Esophagus muscularis mucosa (tissue), 4 donors: ENCODE measurements around the gene CLN3. TPM values are rescaled to one million over a fixed set of nuclear protein-coding genes. Genes with fewer than 3 reads are reported as not detected.
A peak's percentile ranks its signal among the peaks of the same experiment; 100 is the strongest.

Experiments
- DNase-seq: peaks from one replicate; pipeline ENCODE4 v3.0.0-alpha.2; 2017; ENCODE audit errors: extremely low spot score
- H3K27ac ChIP-seq, 4 donors: fragments of 200-600 bp; sonication (generic); replicated peaks in 1 of 4; 1 replicate in 3 of 4; 2 replicates in 1 of 4; pipeline ENCODE4 v1.5.1; 2016 to 2019; ENCODE audit warnings: mild to moderate bottlenecking in 1 of 4
- H3K27me3 ChIP-seq, 4 donors: fragments of 200-600 bp; sonication (generic); one replicate each; pipeline versions ENCODE4 v1.5.1 to v1.6.0; 2016 to 2019
- H3K36me3 ChIP-seq, 4 donors: fragments of 200-600 bp; sonication (generic); one replicate each; pipeline ENCODE4 v1.5.1; 2016 to 2019
- H3K4me1 ChIP-seq, 4 donors: fragments of 200-600 bp; sonication (generic); one replicate each; pipeline ENCODE4 v1.5.1; 2016 to 2019
- H3K4me3 ChIP-seq, 4 donors: fragments of 200-600 bp; sonication (generic); 1 replicate in 2 of 4; 2 replicates in 2 of 4; pipeline ENCODE4 v1.5.1; 2016 to 2019; ENCODE audit warnings: mild to moderate bottlenecking in 4 of 4, moderate library complexity in 1 of 4
- H3K9me3 ChIP-seq, 4 donors: fragments of 200-600 bp; sonication (generic); 1 replicate in 3 of 4; 2 replicates in 1 of 4; pipeline ENCODE4 v1.5.1; 2016 to 2019
- EP300 ChIP-seq: sonication (generic); formaldehyde crosslinking; IDR thresholded peaks from one replicate; pipeline ENCODE4 v1.6.1; 2017; ENCODE audit warnings: antibody characterized with exemption
- POLR2A ChIP-seq: fragments of 450-650 bp; IDR thresholded peaks from one replicate; pipeline ENCODE4 v1.6.1; 2017; ENCODE audit warnings: antibody characterized with exemption, moderate library complexity, mild to moderate bottlenecking, low read depth
- POLR2AphosphoS5 ChIP-seq, 2 donors: sonication (generic); formaldehyde crosslinking; IDR thresholded peaks; one replicate each; pipeline ENCODE4 v1.6.1; 2017; ENCODE audit warnings: antibody characterized with exemption in 2 of 2
- WGBS: methylation state at CpG from one replicate; pipeline ENCODE4 v1.1.5; 2018; 5-methylcytosine and 5-hydroxymethylcytosine counted together
- intact Hi-C: fragments of 100-400 bp; cut with DNase I; formaldehyde crosslinking; loops from one replicate; pipeline ENCODE4 v1.15.1; 2023
- total RNA-seq, 4 donors: library from RNA; depleted of rRNA; stranded (reverse); fragments of >200 nt; gene quantifications; one replicate each; pipeline versions ENCODE4 v1.1.0 to v1.2.1, GENCODE V29; 2016
- TF ChIP-seq, protein P1 (sequence below), 3 experiments: fragments of 200-600 bp in 2 of 3; fragments of 450-650 bp in 1 of 3; sonication (generic) in 2 of 3; IDR thresholded peaks; one replicate each; pipeline ENCODE4 v1.5.1; 2017 to 2019; ENCODE audit warnings: antibody characterized with exemption in 3 of 3, mild to moderate bottlenecking in 2 of 3, moderate library complexity in 1 of 3

The CLN3 gene
- total RNA-seq, 4 donors from 2014 or later = 10.3 to 23.3 (median 16.6) TPM

- intact Hi-C loops = no loop called here
Observed at GRCh38 chr16:28537076-28537475, 45.2 kb upstream of the CLN3 start.

DNA sequence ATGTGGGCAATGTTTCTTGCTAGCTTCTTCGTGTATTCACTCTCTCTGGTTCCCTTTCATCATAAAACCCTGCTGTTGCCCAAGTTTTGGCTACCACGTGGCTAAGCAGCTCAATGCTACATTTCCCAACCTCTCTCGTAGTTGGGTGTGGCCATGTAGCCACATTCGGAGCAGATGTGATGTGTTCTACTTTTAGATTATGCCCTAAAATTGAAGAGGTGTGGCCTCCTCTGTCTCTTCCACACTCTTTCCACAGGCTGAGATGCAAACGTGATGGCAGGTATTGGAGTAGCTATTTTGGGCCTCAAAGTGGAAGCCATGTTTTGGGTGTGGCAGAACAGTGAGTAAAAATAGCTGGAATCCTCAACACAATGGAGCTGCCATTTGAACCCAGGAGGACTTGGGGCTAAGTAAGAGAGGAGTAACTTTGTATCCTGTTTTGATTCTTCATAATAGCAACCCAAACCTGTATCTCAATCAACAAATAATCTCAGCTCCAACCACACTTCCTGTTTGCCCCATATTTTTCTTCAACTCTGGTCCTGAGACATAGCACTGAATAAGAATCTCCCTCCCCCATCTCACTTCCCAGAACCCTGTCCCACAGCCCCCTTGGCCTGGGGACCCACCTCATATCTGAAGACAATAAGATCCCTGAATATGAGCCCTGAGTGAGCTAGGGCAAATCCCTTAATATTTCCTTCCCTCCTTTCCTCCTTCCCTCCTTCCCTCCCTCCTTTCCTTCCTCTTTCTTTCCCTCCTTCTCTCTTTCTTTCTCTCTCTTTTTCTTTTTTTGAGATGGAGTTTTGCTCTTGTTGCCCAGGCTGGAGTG lies 42.9 kb upstream of the CLN3 start:
- H3K4me1 ChIP-seq = peaks cover 26 to 80% (median 55%) of the 10 kb centered on the region in 4 donors
- intact Hi-C loops = no loop called here
- H3K27ac ChIP-seq = peak overlapping the region; percentile 63 to 95 (median 92)

More at GRCh38 chr16:28537076-28537475, 45.2 kb upstream of the CLN3 start:
- TF ChIP-seq EP300 (no peak), POLR2AphosphoS5 (IDR thresholded peaks at IDR 0.05) (no peak), POLR2A (no peak)
- TF ChIP-seq, protein P1, sequence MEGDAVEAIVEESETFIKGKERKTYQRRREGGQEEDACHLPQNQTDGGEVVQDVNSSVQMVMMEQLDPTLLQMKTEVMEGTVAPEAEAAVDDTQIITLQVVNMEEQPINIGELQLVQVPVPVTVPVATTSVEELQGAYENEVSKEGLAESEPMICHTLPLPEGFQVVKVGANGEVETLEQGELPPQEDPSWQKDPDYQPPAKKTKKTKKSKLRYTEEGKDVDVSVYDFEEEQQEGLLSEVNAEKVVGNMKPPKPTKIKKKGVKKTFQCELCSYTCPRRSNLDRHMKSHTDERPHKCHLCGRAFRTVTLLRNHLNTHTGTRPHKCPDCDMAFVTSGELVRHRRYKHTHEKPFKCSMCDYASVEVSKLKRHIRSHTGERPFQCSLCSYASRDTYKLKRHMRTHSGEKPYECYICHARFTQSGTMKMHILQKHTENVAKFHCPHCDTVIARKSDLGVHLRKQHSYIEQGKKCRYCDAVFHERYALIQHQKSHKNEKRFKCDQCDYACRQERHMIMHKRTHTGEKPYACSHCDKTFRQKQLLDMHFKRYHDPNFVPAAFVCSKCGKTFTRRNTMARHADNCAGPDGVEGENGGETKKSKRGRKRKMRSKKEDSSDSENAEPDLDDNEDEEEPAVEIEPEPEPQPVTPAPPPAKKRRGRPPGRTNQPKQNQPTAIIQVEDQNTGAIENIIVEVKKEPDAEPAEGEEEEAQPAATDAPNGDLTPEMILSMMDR (IDR thresholded peaks at IDR 0.05) = no peak
- peaks cover 27 to 73% (median 54%) of the 10 kb centered on the region in 4 donors for H3K4me1 ChIP-seq
- DNase-seq = no peak
- peak overlapping the region; percentile 92 to 95 (median 94) for H3K27ac ChIP-seq
- 85% methylated on average over 3 of the region's 6 CpGs for WGBS
- peaks cover 0 to 4% (median 0%) of the 10 kb centered on the region in 4 donors for H3K9me3 ChIP-seq
- no peaks in the 10 kb centered on the region for H3K27me3 ChIP-seq
- peak overlapping the region; percentile 58 to 67 (median 62) for H3K4me3 ChIP-seq
- H3K36me3 ChIP-seq = peaks cover 0 to 28% (median 15%) of the 10 kb centered on the region in 4 donors

GRCh38 chr16:28532940-28533647 lies 41.2 kb upstream of the CLN3 start:
- Histone ChIP-seq H3K4me3 (no peak overlapping the region), H3K27ac (peak overlapping the region; percentile 59 to 95 (median 92)), H3K9me3 (peaks cover 0 to 4% (median 0%) of the 10 kb centered on the region in 4 donors), H3K36me3 (peaks cover 0 to 28% (median 15%) of the 10 kb centered on the region in 4 donors), H3K4me1 (peaks cover 20 to 68% (median 46%) of the 10 kb centered on the region in 4 donors), H3K27me3 (no peaks in the 10 kb centered on the region)
- intact Hi-C loops = no loop called here
- 86% methylated on average over 4 of the region's 5 CpGs for WGBS
- no peak for DNase-seq
- TF ChIP-seq, protein P1 (IDR thresholded peaks at IDR 0.05) = no peak
- TF ChIP-seq EP300 = no peak
- TF ChIP-seq POLR2AphosphoS5 (IDR thresholded peaks at IDR 0.05) = no peak
- no peak for TF ChIP-seq POLR2A

More for the DNA sequence above, 42.9 kb upstream of the CLN3 start:
- WGBS = 75% methylated on average over 5 of the region's 5 CpGs
- Histone ChIP-seq H3K9me3 (peaks cover 0 to 4% (median 0%) of the 10 kb centered on the region in 4 donors), H3K36me3 (peaks cover 0 to 28% (median 15%) of the 10 kb centered on the region in 4 donors), H3K4me3 (no peak overlapping the region), H3K27me3 (no peaks in the 10 kb centered on the region)
- DNase-seq = peak; percentile 95
- TF ChIP-seq POLR2AphosphoS5 (IDR thresholded peaks at IDR 0.05) (peak; percentile 68 to 76), EP300 (no peak)

- TF ChIP-seq, protein P1 (IDR thresholded peaks at IDR 0.05) = no peak
- TF ChIP-seq POLR2AphosphoS5 (IDR thresholded peaks at IDR 0.05) = peak; percentile 71 to 79
- H3K4me1 ChIP-seq = peaks cover 16 to 58% (median 36%) of the 10 kb centered on the region in 4 donors
- no peak for DNase-seq
- 57% methylated on average over 9 of the region's 9 CpGs for WGBS
- H3K4me3 ChIP-seq = no peak overlapping the region
- peaks cover 0 to 24% (median 15%) of the 10 kb centered on the region in 4 donors for H3K36me3 ChIP-seq
- H3K27ac ChIP-seq = peak overlapping the region; percentile 59 to 95 (median 92)
- intact Hi-C loops = no loop called here
- peaks cover 0 to 4% (median 0%) of the 10 kb centered on the region in 4 donors for H3K9me3 ChIP-seq
- no peaks in the 10 kb centered on the region for H3K27me3 ChIP-seq
Observed at GRCh38 chr16:28531777-28532744, 40.2 kb upstream of the CLN3 start.
